Ammon's horn (tissue), 1 donor: ENCODE data around the gene MGAT3.
"Not testable (repeated sequence)": the region's sequence is repeated elsewhere in the genome, so short reads cannot be mapped to it uniquely, and the experiment has no call there.

Experiments
- DNase-seq: peaks from one replicate; pipeline ENCODE4 v3.0.0-alpha.2; 2016; ENCODE audit warnings: low spot score

Gene MGAT3

GRCh38 chr22:39490966-39491680 lies 34.3 kb downstream of the MGAT3 start:
- DNase-seq = no peak

- DNase-seq = no peak
These were observed 34.9 kb downstream of the MGAT3 start for GRCh38 chr22:39491696-39492095.

GRCh38 chr22:39492186-39492585 lies 35.4 kb downstream of the MGAT3 start:
- no peak for DNase-seq

- DNase-seq = no peak
These were observed 36.9 kb downstream of the MGAT3 start for GRCh38 chr22:39493759-39494158.

GRCh38 chr22:39494471-39495120 lies 37.8 kb downstream of the MGAT3 start:
- no peak for DNase-seq

GRCh38 chr22:39496131-39496838 lies 39.5 kb downstream of the MGAT3 start:
- DNase-seq = peak; percentile 93

- DNase-seq = no peak
These were observed 40.6 kb downstream of the MGAT3 start for GRCh38 chr22:39497429-39497828.

GRCh38 chr22:39498368-39498767 lies 41.6 kb downstream of the MGAT3 start:
- DNase-seq = no peak

GRCh38 chr22:39498802-39499201 lies 42.0 kb downstream of the MGAT3 start:
- DNase-seq = peak; percentile 78

- DNase-seq = no peak
These were observed 43.3 kb downstream of the MGAT3 start for GRCh38 chr22:39500101-39500500.

- DNase-seq = no peak
These were observed 44.9 kb downstream of the MGAT3 start for GRCh38 chr22:39501644-39502108.

- peak; percentile 99 for DNase-seq
These were observed 45.4 kb downstream of the MGAT3 start, which contains the start of gene MIEF1 for GRCh38 chr22:39502109-39502788. Gene MIEF1, plus strand, starts transcription at chr22:39502290. Its CDS starts 9,005 bp downstream, at chr22:39511295.

- no peak for DNase-seq
These were observed 46.1 kb downstream of the MGAT3 start for GRCh38 chr22:39502789-39503409.

- DNase-seq = no peak
These were observed 46.8 kb downstream of the MGAT3 start for GRCh38 chr22:39503630-39504029.

GRCh38 chr22:39504071-39504470 lies 47.3 kb downstream of the MGAT3 start:
- DNase-seq = no peak

GRCh38 chr22:39507021-39507420 lies 50.2 kb downstream of the MGAT3 start:
- DNase-seq = not testable (repeated sequence)

- no peak for DNase-seq
These were observed 51.6 kb downstream of the MGAT3 start for GRCh38 chr22:39508393-39508792.

GRCh38 chr22:39510529-39511149 lies 53.8 kb downstream of the MGAT3 start:
- no peak for DNase-seq

GRCh38 chr22:39511226-39511625 lies 54.4 kb downstream of the MGAT3 start:
- DNase-seq = no peak

- no peak for DNase-seq
These were observed 55.2 kb downstream of the MGAT3 start for GRCh38 chr22:39512026-39512425.

GRCh38 chr22:39513791-39514190 lies 57.0 kb downstream of the MGAT3 start:
- DNase-seq = no peak
